Lower leg skin (tissue), 4 donors: Measurements from ENCODE around the gene GALNT1. TPM values are rescaled to one million over a fixed set of nuclear protein-coding genes. Genes with fewer than 3 reads are reported as not detected.

Experiments used
- DNase-seq, 2 donors: peaks; one replicate each; pipeline ENCODE4 v3.0.0-alpha.2; 2019; ENCODE audit warnings: low spot score in 2 of 2
- H3K4me3 ChIP-seq: fragments of 200-600 bp; sonication (generic); 2 replicates; pipeline ENCODE4 v1.5.1; 2017; ENCODE audit warnings: mild to moderate bottlenecking, low read depth; ENCODE audit not compliant: poor library complexity, severe bottlenecking
- CTCF ChIP-seq, 3 donors: fragments of 450-650 bp; IDR thresholded peaks; one replicate each; pipeline ENCODE4 v1.5.1; 2016; ENCODE audit warnings: antibody characterized with exemption in 3 of 3, mild to moderate bottlenecking in 3 of 3, moderate library complexity in 2 of 3
- POLR2A ChIP-seq, 2 donors: fragments of 450-650 bp; IDR thresholded peaks; one replicate each; pipeline ENCODE4 v1.6.1; 2016 to 2017; ENCODE audit warnings: antibody characterized with exemption in 2 of 2, mild to moderate bottlenecking in 1 of 2, moderate library complexity in 1 of 2
- WGBS, 2 donors: methylation state at CpG; one replicate each; pipeline ENCODE4 v1.1.5; 2018; 5-methylcytosine and 5-hydroxymethylcytosine counted together
- intact Hi-C: fragments of 100-400 bp; cut with DNase I; formaldehyde crosslinking; loops from one replicate; pipeline ENCODE4 v1.15.0; 2023; ENCODE audit warnings: low total_unique reads
- total RNA-seq, 4 donors: library from RNA; depleted of rRNA; stranded (reverse); fragments of >200 nt; gene quantifications; one replicate each; pipeline ENCODE4 v1.1.0, GENCODE V29; 2016

Gene GALNT1
- total RNA-seq, 4 donors from 2014 or later = 64.4 to 106 (median 93.4) TPM

- whole genome bisulfite sequencing, 2 donors = 72 to 76% methylated on average over 3 of the region's 3 CpGs
- TF ChIP-seq POLR2A (IDR thresholded peaks at IDR 0.05) (no peak), CTCF (IDR thresholded peaks at IDR 0.05) (no peak)
- intact Hi-C loops = no loop called here
- H3K4me3 ChIP-seq = no peak overlapping the region
- DNase-seq = no peak
These were observed 148.6 kb downstream of the GALNT1 start for GRCh38 chr18:35729991-35730668.

DNA sequence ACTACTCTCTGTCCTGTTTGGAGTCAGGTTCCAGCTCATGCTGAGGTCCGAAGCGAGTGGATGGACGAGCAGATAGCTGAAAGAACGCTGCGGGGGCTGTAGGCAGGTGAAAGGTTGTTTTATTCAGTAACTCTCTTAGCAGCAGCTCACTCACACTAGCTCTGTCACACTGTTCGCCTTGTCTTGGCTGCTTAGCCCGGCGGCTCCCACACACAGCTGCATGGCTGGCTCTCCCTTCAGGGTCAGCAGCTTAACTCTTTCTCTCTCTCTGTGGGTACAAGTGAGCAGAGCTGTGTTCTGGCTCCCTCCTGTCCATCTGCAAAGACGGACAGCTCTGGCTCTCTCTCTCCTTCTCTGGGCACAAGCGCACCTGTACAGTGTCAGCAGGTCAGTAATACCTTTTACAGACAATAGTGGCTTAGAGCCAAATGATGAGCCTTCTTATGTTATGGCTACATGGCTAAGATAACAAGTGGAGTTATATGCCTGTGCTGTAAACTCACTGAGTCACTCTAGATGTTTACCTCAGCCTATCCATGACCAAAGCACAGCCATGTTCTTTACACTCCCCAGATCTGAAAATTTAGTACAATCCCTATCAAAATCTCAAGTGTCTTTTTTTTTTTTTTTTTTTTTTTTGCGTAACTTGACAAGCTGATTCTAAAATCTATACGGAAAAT is 149.3 kb downstream of the GALNT1 start:
- no peak for DNase-seq
- intact Hi-C loops = no loop called here
- WGBS, 2 donors = 77 to 85% methylated on average over 12 of the region's 12 CpGs
- no peak overlapping the region for H3K4me3 ChIP-seq
- TF ChIP-seq CTCF (IDR thresholded peaks at IDR 0.05) (no peak), POLR2A (IDR thresholded peaks at IDR 0.05) (no peak)

- no peak overlapping the region for H3K4me3 ChIP-seq
- DNase-seq = no peak
- no peak for TF ChIP-seq POLR2A (IDR thresholded peaks at IDR 0.05)
- intact Hi-C loops = no loop called here
These were observed 150.2 kb downstream of the GALNT1 start for GRCh38 chr18:35731701-35732100.

GRCh38 chr18:35732162-35732561 is 150.6 kb downstream of the GALNT1 start:
- no peak for DNase-seq
- no peak for TF ChIP-seq POLR2A (IDR thresholded peaks at IDR 0.05)
- TF ChIP-seq CTCF (IDR thresholded peaks at IDR 0.05) = no peak
- intact Hi-C loops = no loop called here
- H3K4me3 ChIP-seq = no peak overlapping the region
- 45 to 100% methylated on average over 1 of the region's 1 CpG for WGBS, 2 donors

- intact Hi-C loops = no loop called here
These were observed 151.1 kb downstream of the GALNT1 start for GRCh38 chr18:35732636-35733035.

More at GRCh38 chr18:35732636-35733035, 151.1 kb downstream of the GALNT1 start:
- TF ChIP-seq CTCF (IDR thresholded peaks at IDR 0.05) (no peak), POLR2A (IDR thresholded peaks at IDR 0.05) (no peak)
- H3K4me3 ChIP-seq = no peak overlapping the region
- WGBS, 2 donors = 52 to 70% methylated on average over 1 of the region's 1 CpG
- DNase-seq = no peak
